Measurements from ENCODE around the gene INTS1.
A peak's percentile ranks its signal among the peaks of the same experiment; 100 is the strongest.

The INTS1 gene, protein sequence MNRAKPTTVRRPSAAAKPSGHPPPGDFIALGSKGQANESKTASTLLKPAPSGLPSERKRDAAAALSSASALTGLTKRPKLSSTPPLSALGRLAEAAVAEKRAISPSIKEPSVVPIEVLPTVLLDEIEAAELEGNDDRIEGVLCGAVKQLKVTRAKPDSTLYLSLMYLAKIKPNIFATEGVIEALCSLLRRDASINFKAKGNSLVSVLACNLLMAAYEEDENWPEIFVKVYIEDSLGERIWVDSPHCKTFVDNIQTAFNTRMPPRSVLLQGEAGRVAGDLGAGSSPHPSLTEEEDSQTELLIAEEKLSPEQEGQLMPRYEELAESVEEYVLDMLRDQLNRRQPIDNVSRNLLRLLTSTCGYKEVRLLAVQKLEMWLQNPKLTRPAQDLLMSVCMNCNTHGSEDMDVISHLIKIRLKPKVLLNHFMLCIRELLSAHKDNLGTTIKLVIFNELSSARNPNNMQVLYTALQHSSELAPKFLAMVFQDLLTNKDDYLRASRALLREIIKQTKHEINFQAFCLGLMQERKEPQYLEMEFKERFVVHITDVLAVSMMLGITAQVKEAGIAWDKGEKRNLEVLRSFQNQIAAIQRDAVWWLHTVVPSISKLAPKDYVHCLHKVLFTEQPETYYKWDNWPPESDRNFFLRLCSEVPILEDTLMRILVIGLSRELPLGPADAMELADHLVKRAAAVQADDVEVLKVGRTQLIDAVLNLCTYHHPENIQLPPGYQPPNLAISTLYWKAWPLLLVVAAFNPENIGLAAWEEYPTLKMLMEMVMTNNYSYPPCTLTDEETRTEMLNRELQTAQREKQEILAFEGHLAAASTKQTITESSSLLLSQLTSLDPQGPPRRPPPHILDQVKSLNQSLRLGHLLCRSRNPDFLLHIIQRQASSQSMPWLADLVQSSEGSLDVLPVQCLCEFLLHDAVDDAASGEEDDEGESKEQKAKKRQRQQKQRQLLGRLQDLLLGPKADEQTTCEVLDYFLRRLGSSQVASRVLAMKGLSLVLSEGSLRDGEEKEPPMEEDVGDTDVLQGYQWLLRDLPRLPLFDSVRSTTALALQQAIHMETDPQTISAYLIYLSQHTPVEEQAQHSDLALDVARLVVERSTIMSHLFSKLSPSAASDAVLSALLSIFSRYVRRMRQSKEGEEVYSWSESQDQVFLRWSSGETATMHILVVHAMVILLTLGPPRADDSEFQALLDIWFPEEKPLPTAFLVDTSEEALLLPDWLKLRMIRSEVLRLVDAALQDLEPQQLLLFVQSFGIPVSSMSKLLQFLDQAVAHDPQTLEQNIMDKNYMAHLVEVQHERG (N-terminal part only)

GRCh38 chr7:1503816-1504775 is at the start of gene INTS1:
Gene INTS1 (minus strand): TSS chr7:1504389. CDS start chr7:1503960, 429 bp downstream.
- Histone ChIP-seq H3K27me3 (ENCODE audit: insufficient read depth, low read length) (no peaks in the 10 kb centered on the region), H3K4me3 (ENCODE audit: low read depth, low read length) (peak within 1 kb of the TSS; percentile 93), H3K36me3 (ENCODE audit: insufficient read depth, low read length) (peaks cover 6% of the 10 kb centered on the region; the same call in 1 of the 2 replicates), H3K4me1 (ENCODE audit: control insufficient read depth, insufficient read depth, low read length, unreplicated experiment) (peaks cover 12% of the 10 kb centered on the region), H3K79me2 (ENCODE audit: control insufficient read depth, insufficient read depth, low read length, unreplicated experiment) (peaks cover 27% of the 10 kb centered on the region), H2AFZ (ENCODE audit: low read length, unreplicated experiment) (peak within 1 kb of the TSS; percentile 70), H3K27ac (ENCODE audit: low read depth, low read length) (no peak within 1 kb of the TSS)

DNA sequence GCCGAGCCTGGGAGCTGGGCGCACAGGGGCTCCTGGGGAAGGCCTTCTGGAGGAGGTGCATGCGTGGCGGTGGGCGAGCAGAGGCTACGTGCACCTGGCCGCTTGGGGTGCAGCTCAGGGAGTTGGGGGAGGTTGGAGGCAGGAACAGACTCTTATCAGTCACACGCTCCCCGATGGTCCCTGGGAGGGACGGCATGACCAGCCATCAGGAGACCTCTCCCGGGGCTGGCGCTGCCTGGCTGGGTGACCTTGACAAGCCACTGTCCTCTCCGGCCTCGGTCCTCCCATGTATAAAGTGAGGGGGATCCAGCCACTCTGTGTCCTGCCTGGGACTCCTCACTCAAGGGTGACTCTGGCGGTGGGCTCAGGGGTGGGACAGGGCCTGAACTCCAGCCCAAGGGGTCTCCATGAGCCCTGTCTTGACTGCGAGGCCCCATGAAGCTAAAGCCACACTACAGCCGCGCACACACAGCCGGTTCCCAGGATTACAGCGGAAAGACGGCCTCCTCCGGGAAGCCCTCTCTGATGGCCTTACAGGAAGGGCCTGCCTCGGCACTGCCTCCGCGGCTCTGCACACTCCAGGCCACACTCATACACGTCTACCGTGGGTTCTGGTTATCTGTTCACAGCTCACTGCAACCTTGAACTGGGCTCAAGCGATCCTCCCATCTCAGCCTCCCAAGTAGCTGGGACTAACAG is 49.5 kb upstream of the INTS1 start:
- no peaks in the 10 kb centered on the region for H3K79me2 ChIP-seq (ENCODE audit: control insufficient read depth, insufficient read depth, low read length, unreplicated experiment)

DNA sequence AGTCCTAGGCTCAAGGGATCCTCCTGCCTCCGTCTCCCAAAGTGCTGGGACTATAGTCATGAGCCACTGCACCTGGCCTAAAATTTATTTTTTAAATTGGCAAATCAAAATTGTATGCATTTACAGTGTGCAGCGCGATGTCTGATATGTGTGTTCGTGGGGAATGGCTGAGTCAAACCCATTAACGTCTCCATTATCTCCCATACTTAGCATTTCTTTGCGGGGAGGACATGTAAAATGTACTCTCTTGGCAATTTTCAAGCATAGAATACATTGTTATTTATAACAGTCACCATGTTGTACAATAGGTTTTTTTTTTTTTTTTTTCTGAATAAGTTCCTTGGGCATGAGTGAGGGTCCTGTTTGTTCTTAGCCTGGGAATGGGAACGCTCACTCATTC is 48.0 kb upstream of the INTS1 start:
- H3K79me2 ChIP-seq (ENCODE audit: control insufficient read depth, insufficient read depth, low read length, unreplicated experiment): no peaks in the 10 kb centered on the region
- no peak overlapping the region for H3K27ac ChIP-seq (ENCODE audit: low read depth, low read length)
- H3K4me3 ChIP-seq (ENCODE audit: low read depth, low read length): no peak overlapping the region
- peaks cover 12% of the 10 kb centered on the region for H3K4me1 ChIP-seq (ENCODE audit: control insufficient read depth, insufficient read depth, low read length, unreplicated experiment)
- H3K27me3 ChIP-seq (ENCODE audit: insufficient read depth, low read length): no peaks in the 10 kb centered on the region
- H2AFZ ChIP-seq (ENCODE audit: low read length, unreplicated experiment): no peak overlapping the region
- H3K36me3 ChIP-seq (ENCODE audit: insufficient read depth, low read length): no peaks in the 10 kb centered on the region

More for the DNA sequence above, 49.5 kb upstream of the INTS1 start:
- H3K4me3 ChIP-seq (ENCODE audit: low read depth, low read length): no peak overlapping the region
- no peak overlapping the region for H3K27ac ChIP-seq (ENCODE audit: low read depth, low read length)
- peaks cover 12% of the 10 kb centered on the region for H3K4me1 ChIP-seq (ENCODE audit: control insufficient read depth, insufficient read depth, low read length, unreplicated experiment)
- H2AFZ ChIP-seq (ENCODE audit: low read length, unreplicated experiment): no peak overlapping the region
- H3K27me3 ChIP-seq (ENCODE audit: insufficient read depth, low read length): no peaks in the 10 kb centered on the region
- H3K36me3 ChIP-seq (ENCODE audit: insufficient read depth, low read length): no peaks in the 10 kb centered on the region

GRCh38 chr7:1550846-1551155 is 46.6 kb upstream of the INTS1 start:
- Histone ChIP-seq H3K36me3 (ENCODE audit: insufficient read depth, low read length) (no peaks in the 10 kb centered on the region), H2AFZ (ENCODE audit: low read length, unreplicated experiment) (no peak overlapping the region)

GRCh38 chr7:1550005-1550845 is 46.0 kb upstream of the INTS1 start:
- Histone ChIP-seq H3K79me2 (ENCODE audit: control insufficient read depth, insufficient read depth, low read length, unreplicated experiment) (no peaks in the 10 kb centered on the region), H3K27me3 (ENCODE audit: insufficient read depth, low read length) (no peaks in the 10 kb centered on the region), H3K4me1 (ENCODE audit: control insufficient read depth, insufficient read depth, low read length, unreplicated experiment) (peaks cover 4% of the 10 kb centered on the region), H3K36me3 (ENCODE audit: insufficient read depth, low read length) (no peaks in the 10 kb centered on the region), H3K4me3 (ENCODE audit: low read depth, low read length) (no peak overlapping the region), H3K27ac (ENCODE audit: low read depth, low read length) (no peak overlapping the region), H2AFZ (ENCODE audit: low read length, unreplicated experiment) (no peak overlapping the region)

More at GRCh38 chr7:1550846-1551155, 46.6 kb upstream of the INTS1 start:
- no peaks in the 10 kb centered on the region for H3K79me2 ChIP-seq (ENCODE audit: control insufficient read depth, insufficient read depth, low read length, unreplicated experiment)
- H3K27ac ChIP-seq (ENCODE audit: low read depth, low read length): no peak overlapping the region
- H3K4me1 ChIP-seq (ENCODE audit: control insufficient read depth, insufficient read depth, low read length, unreplicated experiment): peaks cover 9% of the 10 kb centered on the region
- H3K27me3 ChIP-seq (ENCODE audit: insufficient read depth, low read length): no peaks in the 10 kb centered on the region
- H3K4me3 ChIP-seq (ENCODE audit: low read depth, low read length): no peak overlapping the region

DNA sequence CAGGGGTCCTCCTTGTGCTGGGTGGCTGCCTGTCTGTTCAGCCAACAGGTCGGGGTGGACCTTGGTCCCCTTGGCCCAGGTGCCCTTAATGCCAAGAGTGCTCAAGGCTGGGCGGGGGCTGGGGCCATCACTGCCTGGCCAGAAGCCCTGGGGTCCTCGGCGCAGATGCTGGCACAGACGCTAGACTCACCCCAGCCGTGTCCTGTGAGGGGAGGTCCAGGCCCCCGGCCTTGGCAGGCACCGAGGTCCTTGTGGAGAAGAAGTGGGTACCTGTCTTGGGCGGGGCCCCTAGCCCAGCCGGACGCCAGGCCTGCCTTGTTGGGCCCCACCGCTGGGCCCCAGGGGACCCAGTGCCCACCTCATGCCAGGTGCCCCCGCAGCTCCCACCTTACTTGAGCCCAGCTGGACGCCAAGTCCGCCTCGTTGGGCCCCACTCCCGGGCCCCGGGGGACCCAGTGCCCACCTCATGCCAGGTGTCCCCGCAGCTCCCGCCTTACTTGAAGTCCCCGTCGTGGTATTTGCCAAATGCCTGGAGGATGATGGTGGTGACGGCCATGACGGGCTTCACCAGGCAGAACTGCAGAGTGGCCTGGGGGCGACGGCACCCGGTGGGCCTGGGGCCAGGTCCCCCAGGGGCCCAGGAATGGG is 45.3 kb upstream of the INTS1 start:
- Histone ChIP-seq H3K4me1 (ENCODE audit: control insufficient read depth, insufficient read depth, low read length, unreplicated experiment) (no peaks in the 10 kb centered on the region), H3K27ac (ENCODE audit: low read depth, low read length) (no peak overlapping the region)

DNA sequence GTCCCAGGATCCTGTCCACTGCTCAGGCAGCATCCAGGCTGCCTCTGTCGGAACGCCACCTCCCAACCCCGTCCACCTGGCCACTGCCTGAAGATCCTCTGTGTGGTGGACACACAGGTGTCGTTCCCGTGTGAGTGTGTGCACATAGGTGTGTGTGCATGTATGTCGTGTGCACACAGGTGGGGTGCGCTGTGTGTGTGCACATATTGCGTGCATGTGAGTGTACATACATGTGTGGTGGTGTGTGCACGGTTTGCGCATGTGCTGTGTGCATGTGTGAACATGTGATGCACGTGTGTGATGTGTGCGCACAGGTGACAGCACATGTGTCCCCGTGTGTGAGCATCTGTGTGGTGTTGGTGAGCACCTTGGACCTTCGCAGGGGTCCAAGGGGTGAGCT is 44.8 kb upstream of the INTS1 start:
- Histone ChIP-seq H3K36me3 (ENCODE audit: insufficient read depth, low read length) (no peaks in the 10 kb centered on the region), H3K4me3 (ENCODE audit: low read depth, low read length) (no peak overlapping the region), H3K79me2 (ENCODE audit: control insufficient read depth, insufficient read depth, low read length, unreplicated experiment) (no peaks in the 10 kb centered on the region), H3K27me3 (ENCODE audit: insufficient read depth, low read length) (no peaks in the 10 kb centered on the region), H3K27ac (ENCODE audit: low read depth, low read length) (no peak overlapping the region), H3K4me1 (ENCODE audit: control insufficient read depth, insufficient read depth, low read length, unreplicated experiment) (no peaks in the 10 kb centered on the region), H2AFZ (ENCODE audit: low read length, unreplicated experiment) (no peak overlapping the region)

More for the DNA sequence above, 45.3 kb upstream of the INTS1 start:
- no peak overlapping the region for H2AFZ ChIP-seq (ENCODE audit: low read length, unreplicated experiment)
- H3K27me3 ChIP-seq (ENCODE audit: insufficient read depth, low read length): no peaks in the 10 kb centered on the region
- no peaks in the 10 kb centered on the region for H3K79me2 ChIP-seq (ENCODE audit: control insufficient read depth, insufficient read depth, low read length, unreplicated experiment)
- no peak overlapping the region for H3K4me3 ChIP-seq (ENCODE audit: low read depth, low read length)
- H3K36me3 ChIP-seq (ENCODE audit: insufficient read depth, low read length): no peaks in the 10 kb centered on the region

DNA sequence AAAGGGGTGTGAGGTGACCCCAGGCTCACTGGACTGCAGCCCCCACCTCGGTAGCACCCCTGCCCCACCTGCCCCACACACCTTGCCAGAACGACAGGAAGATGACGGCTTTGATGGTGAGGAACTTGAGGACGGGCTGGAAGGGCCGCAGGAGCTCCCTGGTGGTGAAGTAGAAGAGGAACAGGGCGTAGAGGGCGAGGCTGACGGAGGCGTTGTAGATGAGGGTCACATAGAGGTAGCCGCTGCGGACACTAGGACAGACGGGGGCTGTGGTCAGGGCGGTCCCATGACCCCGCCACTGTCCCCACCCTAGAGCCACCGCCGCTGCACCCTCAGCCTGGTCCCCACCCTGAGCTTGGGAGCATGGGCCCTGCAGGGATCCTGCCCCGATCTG is 44.2 kb upstream of the INTS1 start:
- Histone ChIP-seq H3K36me3 (ENCODE audit: insufficient read depth, low read length) (no peaks in the 10 kb centered on the region), H3K27ac (ENCODE audit: low read depth, low read length) (no peak overlapping the region), H3K27me3 (ENCODE audit: insufficient read depth, low read length) (no peaks in the 10 kb centered on the region), H2AFZ (ENCODE audit: low read length, unreplicated experiment) (no peak overlapping the region), H3K79me2 (ENCODE audit: control insufficient read depth, insufficient read depth, low read length, unreplicated experiment) (no peaks in the 10 kb centered on the region), H3K4me1 (ENCODE audit: control insufficient read depth, insufficient read depth, low read length, unreplicated experiment) (no peaks in the 10 kb centered on the region), H3K4me3 (ENCODE audit: low read depth, low read length) (no peak overlapping the region)
